DMS79 treated with DMSO at 0.1 percent for 48 hours (cell line): ENCODE measurements around the gene IRX2.

Experiments used
- DNase-seq: peaks from one replicate; lab custom pipeline; 2025; lab: John Stamatoyannopoulos, UW

Gene IRX2

DNA sequence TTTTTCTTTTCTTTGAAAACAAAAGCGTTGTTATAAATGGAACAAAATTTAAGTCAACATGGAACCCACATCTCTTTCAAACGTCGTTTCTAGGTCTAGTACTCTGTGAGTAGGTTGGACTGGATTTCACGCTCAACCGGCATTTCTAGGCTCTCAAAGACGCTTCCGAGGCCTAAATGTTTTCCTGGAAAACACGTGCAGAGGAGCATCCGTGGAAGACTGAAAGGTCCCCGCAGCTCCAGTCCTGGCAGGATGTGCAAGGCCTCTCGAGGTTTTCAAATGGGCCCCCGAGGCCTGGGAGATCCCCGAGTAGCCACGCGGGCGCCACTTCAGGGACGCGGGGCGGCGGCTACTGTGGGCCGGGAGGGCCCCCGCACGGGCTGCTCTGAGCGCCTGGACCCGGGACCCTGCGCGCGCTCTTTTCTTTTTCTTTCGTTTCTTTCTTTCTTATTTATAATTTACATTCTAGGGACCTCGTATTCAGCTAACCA, 4.2 kb upstream of the IRX2 start:
- DNase-seq = no peak

DNA sequence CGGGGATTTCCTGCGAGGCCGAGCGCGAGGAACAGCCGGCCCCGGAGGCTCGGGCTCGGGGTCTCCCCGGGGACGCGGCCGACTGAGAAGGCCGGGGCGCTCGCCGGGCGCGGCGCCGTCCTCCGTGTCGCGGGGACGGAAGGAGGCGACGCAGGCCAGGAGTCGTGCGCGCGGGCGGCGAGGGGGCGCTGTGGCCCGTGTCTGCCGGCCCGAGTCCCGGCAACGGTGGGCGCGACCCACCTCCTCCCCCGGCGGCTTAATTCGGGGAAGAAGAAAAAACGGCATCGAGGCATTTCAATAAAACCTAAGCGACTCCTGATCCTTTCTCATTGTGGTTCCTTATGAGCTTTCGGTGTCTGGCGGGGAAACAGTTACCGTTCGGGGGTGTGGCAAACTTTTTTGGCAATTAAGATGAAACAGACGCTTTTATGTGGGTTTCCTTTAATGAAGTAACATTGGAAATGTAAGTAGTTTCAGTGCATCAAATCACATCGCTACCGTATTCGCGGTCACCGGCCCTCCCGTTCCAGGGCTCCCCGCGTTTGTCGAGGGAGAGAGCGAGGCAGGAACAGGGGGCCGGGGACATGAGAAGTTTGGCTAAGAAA, 3.7 kb upstream of the IRX2 start:
- no peak for DNase-seq

DNA sequence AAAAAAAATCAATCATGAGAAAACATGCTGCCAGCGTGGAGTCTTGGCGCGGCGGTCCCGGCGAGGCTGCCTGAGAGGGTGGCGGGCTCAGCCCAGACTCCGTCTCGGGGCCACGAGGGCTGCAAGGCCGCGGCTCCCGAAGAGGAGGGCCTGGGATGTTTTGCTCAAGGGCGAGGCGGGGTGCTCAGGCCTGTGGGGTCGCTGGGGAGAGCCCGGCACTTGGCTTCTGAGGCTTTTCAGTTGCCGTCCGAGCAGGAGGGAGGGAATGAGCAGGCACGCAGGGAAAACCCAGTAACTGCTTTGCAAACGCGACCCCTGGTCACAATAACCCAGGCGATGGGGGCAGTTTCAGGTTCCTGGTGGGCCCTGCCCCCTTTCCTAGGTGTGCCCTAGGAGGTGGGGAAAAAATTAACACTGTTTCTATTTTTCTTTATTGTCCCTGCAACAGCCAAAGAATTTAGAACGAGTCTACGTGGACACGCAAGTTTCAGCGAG, 3.2 kb upstream of the IRX2 start:
- DNase-seq = no peak

- DNase-seq = no peak
Observed at GRCh38 chr5:2753452-2754420, 2.3 kb upstream of the IRX2 start.

DNA sequence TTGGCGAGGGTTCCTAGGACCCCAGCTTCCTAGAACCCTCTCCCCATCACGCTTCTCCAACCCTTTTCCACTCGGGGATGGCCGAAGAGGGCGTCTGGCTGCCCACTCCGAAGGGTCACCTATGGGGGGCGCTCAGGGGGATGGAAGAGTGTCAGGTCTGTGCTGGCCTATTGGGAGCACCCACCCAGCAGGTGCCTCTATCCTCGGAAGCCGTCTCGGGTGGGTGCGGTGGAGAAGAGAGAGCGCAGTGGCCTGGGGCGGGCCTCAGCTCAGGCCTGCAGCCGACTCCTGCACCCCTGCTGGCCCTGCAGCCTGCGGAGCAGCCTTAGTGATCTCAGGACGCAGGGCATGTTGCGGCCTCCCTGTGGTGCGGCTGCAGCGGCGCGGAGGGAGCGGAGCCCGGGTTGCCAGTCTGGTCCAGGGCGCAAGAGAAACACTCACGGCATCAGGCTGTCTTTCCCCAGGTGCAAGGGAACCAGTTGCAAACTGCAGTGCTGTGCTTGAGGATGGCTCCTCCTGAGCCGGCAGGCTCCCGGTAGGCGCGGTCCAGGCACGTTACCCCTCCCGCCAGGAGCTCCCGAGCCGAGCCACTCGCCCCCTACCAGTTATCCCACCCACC, 1.5 kb upstream of the IRX2 start:
- no peak for DNase-seq

- DNase-seq = peak; percentile 41
Observed at GRCh38 chr5:2752059-2752820, 763 bp upstream of the IRX2 start.

DNA sequence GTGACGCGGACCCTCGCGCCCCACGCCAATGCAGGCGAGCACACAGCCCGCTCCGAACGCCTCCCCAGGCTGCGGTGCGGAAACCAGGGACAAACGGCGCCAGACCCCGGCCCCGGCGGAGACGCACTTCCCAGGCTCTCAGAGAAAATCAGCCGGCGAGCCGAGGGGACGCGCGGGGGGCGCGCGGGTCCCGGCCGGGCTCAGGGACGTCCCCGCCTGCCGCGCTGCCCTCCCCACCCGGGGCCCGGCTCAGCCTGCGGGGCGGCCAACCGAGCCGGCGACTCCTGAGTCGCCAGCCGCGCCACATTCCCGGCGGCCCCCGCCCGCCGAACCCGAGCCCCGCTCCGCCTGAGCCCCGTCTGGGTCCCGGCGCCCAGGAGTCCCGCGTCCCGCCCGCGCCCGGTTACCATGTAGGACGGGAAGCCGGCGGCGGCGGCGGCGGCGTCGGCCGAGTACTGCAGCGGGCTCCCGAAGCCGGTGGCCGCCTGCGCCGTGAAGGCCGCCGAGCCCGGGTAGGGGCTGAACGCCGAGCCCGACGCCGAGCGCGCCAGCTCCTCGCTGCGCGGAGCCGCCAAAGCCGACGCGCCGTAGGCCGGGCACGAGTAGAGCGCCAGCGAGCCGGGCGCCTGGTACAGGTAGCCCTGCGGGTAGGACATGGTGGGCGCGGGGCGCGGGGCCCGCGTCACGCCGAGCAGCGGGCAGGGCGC, 566 bp downstream of the IRX2 start:
- DNase-seq = no peak

- DNase-seq = no peak
Observed at GRCh38 chr5:2750026-2750757, 1.3 kb downstream of the IRX2 start.

GRCh38 chr5:2749514-2750025, 1.9 kb downstream of the IRX2 start:
- no peak for DNase-seq

GRCh38 chr5:2748861-2749513, 2.5 kb downstream of the IRX2 start:
- DNase-seq = no peak

GRCh38 chr5:2748179-2748860, 3.2 kb downstream of the IRX2 start:
- DNase-seq = no peak

DNA sequence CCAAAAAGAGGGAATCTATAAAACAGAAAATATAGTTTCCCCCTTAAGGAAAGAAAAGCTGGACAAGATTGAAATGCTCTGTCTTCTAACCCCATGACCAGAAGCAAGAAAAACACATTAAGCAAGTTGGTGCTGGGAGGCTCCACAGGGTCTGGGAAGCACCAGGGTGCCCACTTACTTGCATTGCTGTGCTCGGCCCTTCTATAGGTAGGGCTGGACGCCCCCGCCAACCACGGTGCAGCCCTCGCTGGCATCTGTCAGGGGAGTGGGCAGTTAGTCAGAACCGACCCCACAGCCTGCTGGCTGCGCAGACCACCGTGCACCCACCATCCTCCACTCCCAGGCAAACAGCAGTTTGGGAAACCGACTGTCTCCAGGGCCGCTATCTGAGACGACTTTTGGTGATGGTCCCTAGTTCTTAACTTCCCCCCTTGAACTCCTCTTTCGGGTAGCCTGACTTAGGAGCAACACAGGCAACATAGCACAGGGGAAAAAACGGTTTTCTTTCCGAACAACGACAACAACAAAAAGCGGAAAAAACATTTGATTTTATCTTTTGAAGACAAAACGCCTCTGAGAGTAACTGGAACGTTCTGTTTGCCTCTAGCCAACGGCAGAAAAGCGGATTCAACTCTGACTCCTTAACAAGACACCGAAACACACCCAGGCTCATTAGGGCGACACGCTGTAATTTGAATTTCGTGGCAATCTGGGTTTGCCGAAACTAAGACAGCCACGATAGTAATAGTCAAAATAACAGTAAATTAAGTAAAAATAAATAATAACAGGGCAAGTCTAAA, 3.9 kb downstream of the IRX2 start:
- DNase-seq = no peak

DNA sequence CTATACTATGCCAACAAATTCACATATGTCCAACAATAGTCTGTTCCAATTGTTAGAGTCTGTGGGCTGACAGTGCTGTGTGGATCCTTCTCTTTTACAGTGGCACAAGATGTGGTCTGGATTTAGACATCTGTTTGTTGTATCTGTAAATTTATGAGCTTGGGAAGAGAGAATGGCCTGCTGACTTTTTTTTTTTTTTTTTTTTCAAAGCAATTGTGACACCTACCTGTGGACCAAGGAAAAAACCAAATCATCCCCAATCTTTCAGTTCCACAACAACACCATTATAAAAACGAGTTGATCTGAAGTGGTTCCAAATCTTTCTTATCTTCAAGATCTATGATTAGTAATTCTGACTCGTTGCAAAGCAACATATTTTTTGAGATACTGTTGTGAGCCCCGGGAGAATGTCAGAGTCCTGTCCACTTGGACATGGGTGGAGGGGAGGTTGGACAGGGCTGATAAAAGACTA, 4.9 kb downstream of the IRX2 start:
- DNase-seq = no peak

GRCh38 chr5:2744485-2744884, 7.0 kb downstream of the IRX2 start:
- DNase-seq = no peak

DNA sequence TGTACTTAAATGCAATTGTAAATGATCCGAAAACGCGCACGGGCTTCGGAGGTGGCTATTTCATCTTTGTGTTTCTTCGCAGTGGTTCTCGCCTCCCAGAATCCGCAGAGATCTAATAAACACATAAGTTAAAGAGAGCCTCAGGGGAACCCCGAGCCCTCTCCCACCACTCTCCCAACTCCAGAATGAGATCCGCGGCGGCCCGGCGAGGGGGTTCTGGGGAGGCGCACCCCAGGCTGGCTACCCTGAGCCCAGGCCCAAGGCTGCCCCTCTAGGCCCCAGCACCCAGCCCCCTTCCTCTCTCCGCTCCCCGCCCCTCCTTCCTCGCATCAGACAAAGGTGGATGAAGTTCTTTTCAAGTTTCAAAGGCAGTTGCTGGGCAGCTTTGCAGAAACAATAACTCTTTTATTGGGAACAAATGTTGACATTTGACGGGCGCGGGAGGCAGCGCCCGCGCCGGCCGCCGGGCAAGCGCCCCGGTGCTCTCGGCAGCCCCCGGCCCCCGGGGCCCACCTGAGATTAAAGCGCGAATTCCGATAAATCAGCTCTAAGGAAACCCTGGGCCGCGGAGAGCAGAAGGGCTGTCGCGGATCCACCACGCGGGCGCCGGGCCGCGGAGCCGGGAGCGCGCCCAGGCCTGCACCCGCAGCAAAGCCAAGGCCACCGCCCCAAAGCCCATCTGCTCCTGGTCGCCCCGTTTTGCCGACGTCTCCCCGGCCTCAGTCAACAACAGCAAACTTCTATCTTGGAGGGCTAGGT, 8.4 kb downstream of the IRX2 start:
- no peak for DNase-seq

DNA sequence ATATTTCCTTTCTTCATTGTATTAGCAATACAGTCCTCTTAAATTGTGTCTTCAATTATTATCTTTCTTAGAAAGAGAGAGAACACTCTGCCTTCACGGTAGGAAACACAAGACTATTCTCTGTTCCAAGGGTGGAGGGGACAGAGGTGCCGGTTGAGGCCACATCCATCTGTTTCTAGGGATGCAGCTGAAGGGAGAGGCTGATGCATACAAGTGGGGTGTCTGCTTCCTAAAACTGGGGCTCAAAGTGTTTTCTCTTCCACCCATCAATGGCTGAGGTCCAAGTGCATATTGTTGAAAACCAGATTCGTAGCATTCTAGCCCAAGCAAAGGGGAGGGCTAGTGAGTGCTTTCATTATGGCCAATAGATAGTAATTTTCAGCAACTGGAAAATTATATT, 9.5 kb downstream of the IRX2 start:
- no peak for DNase-seq

DNA sequence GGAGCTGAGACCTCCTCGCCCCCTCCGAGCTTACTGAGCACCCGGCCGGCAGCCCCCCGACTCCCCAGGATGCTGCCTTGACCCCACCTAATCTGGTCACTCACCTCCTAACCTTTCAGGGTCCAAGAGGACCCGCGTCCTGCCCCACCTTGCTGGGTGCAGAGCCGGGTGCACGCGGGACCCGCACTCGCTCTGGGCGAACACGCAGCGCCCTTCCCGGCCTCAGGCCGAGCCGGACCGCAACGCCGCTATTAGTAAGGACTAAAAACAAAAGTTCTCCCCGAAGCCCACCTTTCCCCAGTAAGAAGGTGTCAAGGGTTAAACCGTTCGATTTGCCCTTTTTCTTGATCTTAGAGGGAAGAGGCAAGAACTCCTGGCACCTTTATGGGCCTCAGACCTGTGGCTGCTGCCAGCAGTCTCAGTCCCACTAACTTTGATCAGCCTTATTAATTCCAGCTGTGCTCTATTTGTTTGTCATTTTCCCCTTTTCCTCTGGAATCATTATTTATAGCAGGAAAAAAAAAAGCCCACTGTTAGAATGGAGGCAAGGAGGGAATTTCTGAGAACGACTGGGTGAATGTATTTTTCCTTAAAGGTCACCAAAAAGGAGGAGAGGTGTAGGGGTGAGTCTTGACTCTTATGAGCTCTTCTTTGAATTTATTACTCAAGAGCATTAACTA, 10.5 kb downstream of the IRX2 start:
- no peak for DNase-seq
